Measurements from ENCODE around the gene TSPAN5. TPM values are rescaled to one million over a fixed set of nuclear protein-coding genes. Genes with fewer than 3 reads are reported as not detected.

Gene TSPAN5
- total RNA-seq, 4 donors from 2014 or later: 25.5 to 41.5 (median 36.5) TPM

DNA sequence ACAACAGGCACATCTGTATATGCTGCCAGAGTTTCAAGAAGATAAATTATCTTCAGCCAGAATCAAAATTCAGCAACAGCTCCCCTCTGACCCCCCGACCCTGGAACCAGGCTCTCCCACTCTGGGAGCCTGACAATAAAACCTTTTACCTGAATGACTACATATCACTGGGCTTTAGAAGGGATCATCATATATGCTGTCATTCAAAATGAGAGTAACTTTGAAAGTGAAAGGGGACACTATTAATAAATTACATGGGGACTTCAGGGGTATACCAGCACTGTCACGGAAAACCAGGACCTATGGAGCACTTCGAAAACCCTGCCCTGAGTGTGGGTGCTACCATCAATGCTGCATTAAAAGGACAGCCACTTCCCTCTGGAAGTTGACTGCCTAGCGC is 26.2 kb downstream of the TSPAN5 start:
- WGBS, 2 donors: 86 to 94% methylated on average over 4 of the region's 4 CpGs
- intact Hi-C loops (cut with DNase I; ENCODE audit: low total_unique reads): no loop called here
- DNase-seq (ENCODE audit: low spot score in 2 of 2): no peak
- no peak overlapping the region for H3K4me3 ChIP-seq (ENCODE audit: low read depth, poor library complexity, severe bottlenecking)
- TF ChIP-seq POLR2A (IDR thresholded peaks at IDR 0.05): no peak
- TF ChIP-seq, protein P1, sequence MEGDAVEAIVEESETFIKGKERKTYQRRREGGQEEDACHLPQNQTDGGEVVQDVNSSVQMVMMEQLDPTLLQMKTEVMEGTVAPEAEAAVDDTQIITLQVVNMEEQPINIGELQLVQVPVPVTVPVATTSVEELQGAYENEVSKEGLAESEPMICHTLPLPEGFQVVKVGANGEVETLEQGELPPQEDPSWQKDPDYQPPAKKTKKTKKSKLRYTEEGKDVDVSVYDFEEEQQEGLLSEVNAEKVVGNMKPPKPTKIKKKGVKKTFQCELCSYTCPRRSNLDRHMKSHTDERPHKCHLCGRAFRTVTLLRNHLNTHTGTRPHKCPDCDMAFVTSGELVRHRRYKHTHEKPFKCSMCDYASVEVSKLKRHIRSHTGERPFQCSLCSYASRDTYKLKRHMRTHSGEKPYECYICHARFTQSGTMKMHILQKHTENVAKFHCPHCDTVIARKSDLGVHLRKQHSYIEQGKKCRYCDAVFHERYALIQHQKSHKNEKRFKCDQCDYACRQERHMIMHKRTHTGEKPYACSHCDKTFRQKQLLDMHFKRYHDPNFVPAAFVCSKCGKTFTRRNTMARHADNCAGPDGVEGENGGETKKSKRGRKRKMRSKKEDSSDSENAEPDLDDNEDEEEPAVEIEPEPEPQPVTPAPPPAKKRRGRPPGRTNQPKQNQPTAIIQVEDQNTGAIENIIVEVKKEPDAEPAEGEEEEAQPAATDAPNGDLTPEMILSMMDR (IDR thresholded peaks at IDR 0.05): no peak

GRCh38 chr4:98631506-98631905 is 26.9 kb downstream of the TSPAN5 start:
- no peak overlapping the region for H3K4me3 ChIP-seq (ENCODE audit: low read depth, poor library complexity, severe bottlenecking)
- intact Hi-C loops (cut with DNase I; ENCODE audit: low total_unique reads): no loop called here
- TF ChIP-seq, protein P1 (IDR thresholded peaks at IDR 0.05): no peak
- no peak for TF ChIP-seq POLR2A (IDR thresholded peaks at IDR 0.05)
- no peak for DNase-seq (ENCODE audit: low spot score in 2 of 2)
- 61 to 77% methylated on average over 3 of the region's 3 CpGs for WGBS, 2 donors

DNA sequence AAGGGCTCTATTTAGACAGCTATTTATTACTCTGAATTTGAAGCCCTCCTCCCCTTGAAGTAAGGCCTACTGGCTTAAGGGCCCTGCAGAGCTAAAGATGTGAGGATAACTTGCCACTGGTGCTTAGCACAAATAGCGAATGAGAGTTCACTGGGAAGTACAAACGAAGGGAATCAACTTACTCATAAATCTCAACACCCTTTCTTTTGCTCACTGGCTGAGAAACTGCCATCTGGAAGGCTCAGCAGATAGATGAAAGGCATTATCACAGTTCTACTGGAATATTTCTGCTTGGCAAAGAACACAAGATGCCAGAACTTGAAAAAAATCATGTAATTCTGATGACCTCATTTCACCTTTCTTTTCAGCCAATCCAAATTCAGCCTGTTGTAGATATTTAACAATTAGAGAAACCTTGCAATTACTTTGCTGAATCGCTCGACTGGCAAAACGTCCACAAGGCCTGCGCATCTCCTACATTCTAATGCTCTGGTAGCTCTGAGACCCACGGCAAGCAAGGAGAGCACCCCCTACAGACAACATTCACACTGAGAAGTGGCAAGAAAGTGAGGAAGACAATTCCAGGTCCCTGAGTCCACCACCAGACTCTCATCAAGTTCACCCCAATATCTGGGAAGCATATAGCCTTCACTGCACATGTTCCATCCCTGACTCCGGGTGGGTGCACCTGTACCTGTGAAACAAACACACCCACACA is 27.5 kb downstream of the TSPAN5 start:
- no peak for DNase-seq (ENCODE audit: low spot score in 2 of 2)
- intact Hi-C loops (cut with DNase I; ENCODE audit: low total_unique reads): no loop called here
- TF ChIP-seq, protein P1 (IDR thresholded peaks at IDR 0.05): no peak
- 75 to 81% methylated on average over 8 of the region's 8 CpGs for WGBS, 2 donors
- H3K4me3 ChIP-seq (ENCODE audit: low read depth, poor library complexity, severe bottlenecking): no peak overlapping the region

DNA sequence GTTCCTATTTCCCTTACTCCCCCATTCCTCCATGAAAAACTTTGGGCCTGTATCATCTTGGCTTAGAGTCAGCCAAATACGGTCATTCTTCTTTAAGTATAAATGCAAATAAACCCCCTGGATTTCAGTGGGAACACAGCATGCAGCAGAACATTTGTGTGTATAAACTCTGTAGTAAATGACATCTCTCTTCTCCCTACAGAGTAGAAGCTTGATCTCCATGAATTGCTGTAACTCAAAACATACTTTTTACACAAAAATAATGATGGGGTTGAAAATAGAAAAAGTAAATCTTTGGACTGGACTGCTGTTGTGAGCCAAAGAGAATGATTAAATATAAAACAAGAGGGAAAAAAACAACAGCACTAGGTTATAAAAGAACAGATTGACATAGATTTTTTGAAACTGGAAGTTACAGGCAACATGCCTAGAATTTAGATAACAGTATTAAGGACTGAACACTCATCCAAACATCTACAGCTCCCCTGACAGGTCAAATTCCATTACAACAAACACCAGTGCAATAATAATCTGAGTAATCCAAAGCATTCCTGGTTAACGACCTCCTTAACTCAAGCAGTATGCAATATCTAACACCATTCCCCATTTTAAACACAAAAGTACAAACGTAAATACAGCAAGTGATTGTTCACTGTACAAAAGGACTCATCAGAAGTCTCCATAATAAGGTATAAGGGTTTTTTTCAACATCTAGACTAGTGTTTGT is 30.7 kb downstream of the TSPAN5 start:
- TF ChIP-seq, protein P1 (IDR thresholded peaks at IDR 0.05): no peak
- TF ChIP-seq POLR2A (IDR thresholded peaks at IDR 0.05): no peak
- H3K4me3 ChIP-seq (ENCODE audit: low read depth, poor library complexity, severe bottlenecking): no peak overlapping the region
- DNase-seq (ENCODE audit: low spot score in 2 of 2): no peak
- intact Hi-C loops (cut with DNase I; ENCODE audit: low total_unique reads): no loop called here
- 46 to 75% methylated on average over 3 of the region's 3 CpGs for WGBS, 2 donors

- no peak overlapping the region for H3K4me3 ChIP-seq (ENCODE audit: low read depth, poor library complexity, severe bottlenecking)
- WGBS, 2 donors: 55 to 57% methylated on average over 4 of the region's 4 CpGs
- no peak for DNase-seq (ENCODE audit: low spot score in 2 of 2)
- TF ChIP-seq, protein P1 (IDR thresholded peaks at IDR 0.05): no peak
- no peak for TF ChIP-seq POLR2A (IDR thresholded peaks at IDR 0.05)
- intact Hi-C loops (cut with DNase I; ENCODE audit: low total_unique reads): no loop called here
Observed at GRCh38 chr4:98626350-98626749, 32.1 kb downstream of the TSPAN5 start.

Measured in lower leg skin (tissue), 4 donors.